Bronchial epithelial cell (primary cell): ENCODE data around the gene CIZ1. TPM values are rescaled to one million over a fixed set of nuclear protein-coding genes. Genes with fewer than 3 reads are reported as not detected.
"Not testable (repeated sequence)": the region's sequence is repeated elsewhere in the genome, so short reads cannot be mapped to it uniquely, and the experiment has no call there.

Experiments
- DNase-seq: peaks from one replicate; pipeline ENCODE4 v3.0.0-alpha.2; 2010; ENCODE audit warnings: low read depth
- FAIRE-seq: peaks from 2 replicates; lab custom pipeline; 2011; peaks lifted over from hg19 to GRCh38; lab: Jason Lieb, UNC
- H3K27me3 ChIP-seq: 2 replicates; pipeline ENCODE4 v1.5.1; 2011; ENCODE audit warnings: low read length; ENCODE audit not compliant: control insufficient read depth, insufficient read depth
- H3K36me3 ChIP-seq: 2 replicates; pipeline ENCODE4 v1.5.1; 2011; ENCODE audit warnings: low read length; ENCODE audit not compliant: control insufficient read depth, insufficient read depth
- H3K4me3 ChIP-seq: 2 replicates; pipeline ENCODE4 v1.5.1; 2011; ENCODE audit warnings: mild to moderate bottlenecking, low read depth, low read length, control low read depth
- CTCF ChIP-seq: IDR thresholded peaks from 2 replicates; pipeline ENCODE4 v1.5.1; 2011; ENCODE audit warnings: mild to moderate bottlenecking, moderate library complexity, low read length, control low read depth, inconsistent platforms; ENCODE audit not compliant: insufficient read depth, severe bottlenecking
- total RNA-seq: library from RNA; depleted of rRNA; stranded (reverse); fragments of >200 nt; gene quantifications from 2 replicates; pipeline ENCODE4 v1.2.1, GENCODE V29; 2014

CIZ1 gene
- total RNA-seq, 1 donor from 2014 or later = 15.0 TPM

- FAIRE-seq (no peak), DNase-seq (no peak)
- no peak for TF ChIP-seq CTCF
- no peaks in the 10 kb centered on the region for H3K27me3 ChIP-seq
- no peak overlapping the region for H3K4me3 ChIP-seq
- no peaks in the 10 kb centered on the region for H3K36me3 ChIP-seq
Observed at GRCh38 chr9:128142596-128142995, 48.8 kb downstream of the CIZ1 start.

- DNase-seq (no peak), FAIRE-seq (no peak)
- no peak for TF ChIP-seq CTCF
- no peak overlapping the region for H3K4me3 ChIP-seq
- no peaks in the 10 kb centered on the region for H3K36me3 ChIP-seq
- H3K27me3 ChIP-seq = no peaks in the 10 kb centered on the region
Observed at GRCh38 chr9:128142061-128142460, 49.3 kb downstream of the CIZ1 start.

- no peak for DNase-seq
- no peak for FAIRE-seq
- H3K4me3 ChIP-seq = no peak overlapping the region
- no peak for TF ChIP-seq CTCF
- no peaks in the 10 kb centered on the region for H3K27me3 ChIP-seq
- no peaks in the 10 kb centered on the region for H3K36me3 ChIP-seq
Observed at GRCh38 chr9:128141604-128142003, 49.8 kb downstream of the CIZ1 start.

- H3K36me3 ChIP-seq = no peaks in the 10 kb centered on the region
- no peaks in the 10 kb centered on the region for H3K27me3 ChIP-seq
- H3K4me3 ChIP-seq = no peak overlapping the region
- TF ChIP-seq CTCF = no peak
- no peak for DNase-seq
- no peak for FAIRE-seq
Observed at GRCh38 chr9:128139621-128140020, 51.8 kb downstream of the CIZ1 start.

- Histone ChIP-seq H3K27me3 (no peaks in the 10 kb centered on the region), H3K36me3 (no peaks in the 10 kb centered on the region), H3K4me3 (no peak overlapping the region)
- FAIRE-seq (no peak), DNase-seq (no peak)
- TF ChIP-seq CTCF = no peak
Observed at GRCh38 chr9:128138001-128138400, 53.4 kb downstream of the CIZ1 start.

- Histone ChIP-seq H3K36me3 (no peaks in the 10 kb centered on the region), H3K27me3 (no peaks in the 10 kb centered on the region), H3K4me3 (no peak overlapping the region)
- FAIRE-seq = peak; percentile 91
- DNase-seq = no peak
- no peak for TF ChIP-seq CTCF
Observed at GRCh38 chr9:128136816-128137793, 54.3 kb downstream of the CIZ1 start.

- FAIRE-seq, DNase-seq, H3K4me3 ChIP-seq, H3K27me3 ChIP-seq, H3K36me3 ChIP-seq: not testable (repeated sequence)
Observed at GRCh38 chr9:128135561-128135960, 55.8 kb downstream of the CIZ1 start.

- H3K27me3 ChIP-seq, DNase-seq, H3K4me3 ChIP-seq, H3K36me3 ChIP-seq: not testable (repeated sequence)
- peak; percentile 13 for FAIRE-seq
Observed at GRCh38 chr9:128132139-128132538, 59.2 kb downstream of the CIZ1 start.
